Parathyroid adenoma (tissue), 2 donors: ENCODE measurements around the gene CHD1.

Experiments used
- H2AFZ ChIP-seq: fragments of 300-600 bp; sonication (generic); one replicate; pipeline ENCODE4 v1.7.0; 2017; ENCODE audit warnings: antibody characterized with exemption, mild to moderate bottlenecking
- H3K27ac ChIP-seq: fragments of 300-600 bp; sonication (generic); one replicate; pipeline ENCODE4 v1.7.0; 2017
- H3K27me3 ChIP-seq: fragments of 300-600 bp; sonication (generic); one replicate; pipeline ENCODE4 v1.7.0; 2017; ENCODE audit warnings: low read length; ENCODE audit not compliant: control insufficient read depth, insufficient read depth
- H3K36me3 ChIP-seq: fragments of 300-600 bp; sonication (generic); one replicate; pipeline ENCODE4 v1.7.0; 2017; ENCODE audit warnings: low read length; ENCODE audit not compliant: control insufficient read depth, insufficient read depth
- H3K4me1 ChIP-seq: fragments of 300-600 bp; sonication (generic); one replicate; pipeline ENCODE4 v1.7.0; 2017; ENCODE audit warnings: control low read depth
- H3K4me2 ChIP-seq: fragments of 300-600 bp; sonication (generic); one replicate; pipeline ENCODE4 v1.7.0; 2017; ENCODE audit warnings: low read length
- H3K4me3 ChIP-seq: fragments of 300-600 bp; sonication (generic); one replicate; pipeline ENCODE4 v1.7.0; 2017; ENCODE audit warnings: low read depth, low read length
- H3K79me2 ChIP-seq: fragments of 300-600 bp; sonication (generic); one replicate; pipeline ENCODE4 v1.7.0; 2017; ENCODE audit warnings: control low read depth
- H3K9ac ChIP-seq: fragments of 300-600 bp; sonication (generic); one replicate; pipeline ENCODE4 v1.7.0; 2017; ENCODE audit warnings: mild to moderate bottlenecking
- H3K9me3 ChIP-seq: fragments of 300-600 bp; sonication (generic); one replicate; pipeline ENCODE4 v1.7.0; 2017; ENCODE audit warnings: low read length; ENCODE audit not compliant: control insufficient read depth
- CTCF ChIP-seq: fragments of 300-600 bp; sonication (generic); IDR thresholded peaks from one replicate; pipeline ENCODE4 v1.7.0; 2017; ENCODE audit warnings: antibody characterized with exemption, mild to moderate bottlenecking
- donor health status: primary hyperparathyroidism.

The CHD1 gene

GRCh38 chr5:98975223-98975622 is 46.4 kb upstream of the CHD1 start:
- H3K9ac ChIP-seq = no peak overlapping the region
- TF ChIP-seq CTCF = no peak

GRCh38 chr5:98969400-98969799 is 40.6 kb upstream of the CHD1 start:
- no peak for TF ChIP-seq CTCF
- Histone ChIP-seq H3K9me3 (no peaks in the 10 kb centered on the region), H3K9ac (no peak overlapping the region), H2AFZ (no peak overlapping the region), H3K4me2 (no peak overlapping the region), H3K79me2 (no peaks in the 10 kb centered on the region), H3K36me3 (no peaks in the 10 kb centered on the region), H3K27me3 (no peaks in the 10 kb centered on the region), H3K4me3 (no peak overlapping the region), H3K4me1 (no peaks in the 10 kb centered on the region), H3K27ac (no peak overlapping the region)

More at GRCh38 chr5:98975223-98975622, 46.4 kb upstream of the CHD1 start:
- no peaks in the 10 kb centered on the region for H3K4me1 ChIP-seq
- no peak overlapping the region for H2AFZ ChIP-seq
- no peak overlapping the region for H3K4me3 ChIP-seq
- no peaks in the 10 kb centered on the region for H3K79me2 ChIP-seq
- no peak overlapping the region for H3K4me2 ChIP-seq
- H3K36me3 ChIP-seq = no peaks in the 10 kb centered on the region
- no peaks in the 10 kb centered on the region for H3K9me3 ChIP-seq
- no peak overlapping the region for H3K27ac ChIP-seq
- no peaks in the 10 kb centered on the region for H3K27me3 ChIP-seq

- Histone ChIP-seq H3K4me2 (no peak overlapping the region), H3K9me3 (no peaks in the 10 kb centered on the region), H3K4me3 (no peak overlapping the region), H3K36me3 (no peaks in the 10 kb centered on the region), H3K27me3 (no peaks in the 10 kb centered on the region), H3K9ac (no peak overlapping the region), H3K4me1 (no peaks in the 10 kb centered on the region), H3K27ac (no peak overlapping the region), H2AFZ (no peak overlapping the region), H3K79me2 (no peaks in the 10 kb centered on the region)
- TF ChIP-seq CTCF = no peak
Measured at GRCh38 chr5:98968056-98968564, 39.3 kb upstream of the CHD1 start.

- H3K27ac ChIP-seq = no peak overlapping the region
- H3K4me1 ChIP-seq = no peaks in the 10 kb centered on the region
- no peaks in the 10 kb centered on the region for H3K36me3 ChIP-seq
Measured at GRCh38 chr5:98965226-98965625, 36.4 kb upstream of the CHD1 start.

More at GRCh38 chr5:98965226-98965625, 36.4 kb upstream of the CHD1 start:
- no peak for TF ChIP-seq CTCF
- no peak overlapping the region for H3K9ac ChIP-seq
- no peak overlapping the region for H3K4me3 ChIP-seq
- no peaks in the 10 kb centered on the region for H3K9me3 ChIP-seq
- no peak overlapping the region for H2AFZ ChIP-seq
- H3K4me2 ChIP-seq = no peak overlapping the region
- H3K79me2 ChIP-seq = no peaks in the 10 kb centered on the region
- H3K27me3 ChIP-seq = no peaks in the 10 kb centered on the region
